Natural killer cell (primary cell): ENCODE data around the gene TANGO2. TPM values are rescaled to one million over a fixed set of nuclear protein-coding genes. Genes with fewer than 3 reads are reported as not detected.

Experiments used
- ATAC-seq, 3 donors: fragments of 150-1000 bp in 2 of 3; fragments of 200-7000 bp in 1 of 3; cut with Tn5 transposase; 1 replicate in 1 of 3; 2 replicates in 2 of 3; pipeline ENCODE4 v1.10.0; 2021; ENCODE audit warnings: mild to moderate bottlenecking in 2 of 3, moderate library complexity in 2 of 3
- DNase-seq, 2 donors: peaks; one replicate each; pipeline versions ENCODE4 v3.0.0 to v3.0.0-alpha.2; 2013 to 2021; ENCODE audit warnings: mixed read lengths in 1 of 2
- H3K27ac ChIP-seq: one replicate; pipeline ENCODE4 v1.5.1; 2013; ENCODE audit warnings: mild to moderate bottlenecking, low read length
- H3K27me3 ChIP-seq: one replicate; pipeline ENCODE4 v1.6.1; 2013; ENCODE audit warnings: low read length; ENCODE audit not compliant: control insufficient read depth, insufficient read depth
- H3K36me3 ChIP-seq: one replicate; pipeline ENCODE4 v1.6.1; 2013; ENCODE audit warnings: low read length; ENCODE audit not compliant: control insufficient read depth, insufficient read depth
- H3K4me1 ChIP-seq: one replicate; pipeline ENCODE4 v1.6.1; 2013; ENCODE audit warnings: low read length; ENCODE audit not compliant: control insufficient read depth, insufficient read depth
- H3K4me3 ChIP-seq: one replicate; pipeline ENCODE4 v1.5.1; 2013; ENCODE audit warnings: low read length
- H3K9me3 ChIP-seq: one replicate; pipeline ENCODE4 v1.6.1; 2013; ENCODE audit warnings: low read length; ENCODE audit not compliant: control insufficient read depth, insufficient read depth
- H3K27ac Mint-ChIP-seq, 2 donors: one replicate each; pipeline ENCODE4 v1.8.0; 2022; ENCODE audit warnings: mild to moderate bottlenecking in 2 of 2, mixed read lengths in 2 of 2, moderate library complexity in 1 of 2
- H3K27me3 Mint-ChIP-seq, 2 donors: one replicate each; pipeline ENCODE4 v1.8.0; 2022; ENCODE audit warnings: low read depth in 2 of 2, mixed read lengths in 2 of 2
- H3K36me3 Mint-ChIP-seq: one replicate; pipeline ENCODE4 v1.8.0; 2022; ENCODE audit warnings: mixed read lengths
- H3K4me1 Mint-ChIP-seq, 2 donors: one replicate each; pipeline ENCODE4 v1.8.0; 2022; ENCODE audit warnings: mixed read lengths in 2 of 2
- H3K4me3 Mint-ChIP-seq: one replicate; pipeline ENCODE4 v1.8.0; 2022; ENCODE audit warnings: mild to moderate bottlenecking, moderate library complexity, mixed read lengths
- H3K9me3 Mint-ChIP-seq, 2 donors: one replicate each; pipeline ENCODE4 v1.8.0; 2022; ENCODE audit warnings: mixed read lengths in 2 of 2
- WGBS: methylation state at CpG from one replicate; pipeline ENCODE4 v1.1.7; 2013; ENCODE audit warnings: missing lambda C conversion rate; ENCODE audit not compliant: insufficient coverage; 5-methylcytosine and 5-hydroxymethylcytosine counted together
- intact Hi-C: fragments of 100-400 bp; cut with micrococcal nuclease; formaldehyde crosslinking; loops from one replicate; pipeline ENCODE4 v1.14.2; 2022
- total RNA-seq, 4 donors: library from RNA; stranded (reverse); fragments of 120-200 nt in 1 of 4; gene quantifications; one replicate each; pipeline versions ENCODE4 v1.2.3 to v1.2.4, GENCODE V29; 2013 to 2022
- TF ChIP-seq, protein P1 (sequence below): fragments of 200-600 bp; IDR thresholded peaks from one replicate; pipeline ENCODE4 v1.8.0; 2022; ENCODE audit warnings: antibody characterized with exemption

Gene TANGO2
- total RNA-seq, 3 donors from 2014 or later (not counting 1 experiment from before 2014, with no cell fraction given) = 33.3 to 53.0 (median 46.2) TPM

DNA sequence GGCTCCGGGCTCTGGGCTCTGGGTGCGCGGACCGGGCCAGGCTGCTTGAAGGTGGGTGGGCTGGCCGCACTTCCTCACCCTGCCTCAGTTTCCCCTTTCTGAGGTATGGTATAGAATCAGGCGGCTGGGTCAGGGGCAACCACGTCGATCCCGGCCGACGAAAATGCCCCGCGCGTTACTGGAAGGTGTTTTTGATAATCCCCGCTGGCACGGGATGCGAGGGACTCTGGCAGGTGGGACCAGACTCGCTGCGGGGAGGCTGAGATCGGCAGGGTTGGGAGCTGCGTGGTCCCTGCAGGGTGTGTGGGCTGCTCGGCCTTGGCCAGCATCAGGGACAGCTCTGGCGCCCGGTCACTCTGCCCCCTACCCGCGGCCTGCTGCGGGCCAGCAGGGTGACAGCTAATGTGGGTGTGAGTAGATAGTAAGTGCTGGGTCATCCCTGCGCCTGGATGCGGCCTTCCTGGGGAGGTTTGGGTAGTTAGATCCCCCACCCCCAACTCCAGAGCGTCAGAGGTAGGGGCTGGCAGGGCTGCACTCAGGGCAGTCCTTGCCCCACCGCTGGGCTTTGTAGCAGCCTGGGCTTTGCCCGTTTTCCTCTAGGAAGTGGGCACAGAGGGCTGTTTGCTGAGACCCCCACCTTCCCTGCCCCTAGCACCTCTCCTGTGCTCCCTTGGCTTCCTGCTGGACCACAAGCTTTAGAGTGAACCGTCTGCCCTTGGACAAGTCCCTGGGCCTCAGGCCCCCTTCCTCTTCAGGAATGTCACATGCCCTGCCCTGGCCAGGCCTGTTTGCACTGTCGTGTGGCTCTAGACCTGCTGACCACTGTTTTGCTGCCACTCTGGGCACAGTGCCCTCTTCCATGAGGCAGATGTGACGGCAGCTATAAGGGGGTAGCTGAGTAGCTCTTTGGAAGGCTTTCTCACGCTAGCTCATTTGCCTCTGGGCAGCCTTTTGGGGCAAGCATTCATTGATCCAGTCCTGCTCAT is 579 bp downstream of the TANGO2 start:
- DNase-seq = no peak
- Mint-ChIP-seq H3K36me3 (no peaks in the 10 kb centered on the region), H3K27me3 (no peaks in the 10 kb centered on the region), H3K4me3 (peak overlapping the region; percentile 94), H3K27ac (peak overlapping the region; percentile 84 to 87), H3K9me3 (no peaks in the 10 kb centered on the region), H3K4me1 (peaks cover 27 to 57% of the 10 kb centered on the region in 2 donors)
- WGBS = 4% methylated on average over 36 of the region's 36 CpGs
- H3K9me3 ChIP-seq = no peaks in the 10 kb centered on the region
- peak in 1 of 3 donors; percentile 9 for ATAC-seq
- H3K4me3 ChIP-seq = peak overlapping the region; percentile 98
- intact Hi-C loops = loop anchor here (2.0 kb wide), 2 partner anchors 51 to 59 kb away; partner anchors contain the start of gene DGCR8
- TF ChIP-seq, protein P1, sequence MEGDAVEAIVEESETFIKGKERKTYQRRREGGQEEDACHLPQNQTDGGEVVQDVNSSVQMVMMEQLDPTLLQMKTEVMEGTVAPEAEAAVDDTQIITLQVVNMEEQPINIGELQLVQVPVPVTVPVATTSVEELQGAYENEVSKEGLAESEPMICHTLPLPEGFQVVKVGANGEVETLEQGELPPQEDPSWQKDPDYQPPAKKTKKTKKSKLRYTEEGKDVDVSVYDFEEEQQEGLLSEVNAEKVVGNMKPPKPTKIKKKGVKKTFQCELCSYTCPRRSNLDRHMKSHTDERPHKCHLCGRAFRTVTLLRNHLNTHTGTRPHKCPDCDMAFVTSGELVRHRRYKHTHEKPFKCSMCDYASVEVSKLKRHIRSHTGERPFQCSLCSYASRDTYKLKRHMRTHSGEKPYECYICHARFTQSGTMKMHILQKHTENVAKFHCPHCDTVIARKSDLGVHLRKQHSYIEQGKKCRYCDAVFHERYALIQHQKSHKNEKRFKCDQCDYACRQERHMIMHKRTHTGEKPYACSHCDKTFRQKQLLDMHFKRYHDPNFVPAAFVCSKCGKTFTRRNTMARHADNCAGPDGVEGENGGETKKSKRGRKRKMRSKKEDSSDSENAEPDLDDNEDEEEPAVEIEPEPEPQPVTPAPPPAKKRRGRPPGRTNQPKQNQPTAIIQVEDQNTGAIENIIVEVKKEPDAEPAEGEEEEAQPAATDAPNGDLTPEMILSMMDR = no peak
- peaks cover 40% of the 10 kb centered on the region for H3K4me1 ChIP-seq
- no peaks in the 10 kb centered on the region for H3K27me3 ChIP-seq
- peak overlapping the region; percentile 71 for H3K27ac ChIP-seq
- H3K36me3 ChIP-seq = peaks cover 2% of the 10 kb centered on the region

DNA sequence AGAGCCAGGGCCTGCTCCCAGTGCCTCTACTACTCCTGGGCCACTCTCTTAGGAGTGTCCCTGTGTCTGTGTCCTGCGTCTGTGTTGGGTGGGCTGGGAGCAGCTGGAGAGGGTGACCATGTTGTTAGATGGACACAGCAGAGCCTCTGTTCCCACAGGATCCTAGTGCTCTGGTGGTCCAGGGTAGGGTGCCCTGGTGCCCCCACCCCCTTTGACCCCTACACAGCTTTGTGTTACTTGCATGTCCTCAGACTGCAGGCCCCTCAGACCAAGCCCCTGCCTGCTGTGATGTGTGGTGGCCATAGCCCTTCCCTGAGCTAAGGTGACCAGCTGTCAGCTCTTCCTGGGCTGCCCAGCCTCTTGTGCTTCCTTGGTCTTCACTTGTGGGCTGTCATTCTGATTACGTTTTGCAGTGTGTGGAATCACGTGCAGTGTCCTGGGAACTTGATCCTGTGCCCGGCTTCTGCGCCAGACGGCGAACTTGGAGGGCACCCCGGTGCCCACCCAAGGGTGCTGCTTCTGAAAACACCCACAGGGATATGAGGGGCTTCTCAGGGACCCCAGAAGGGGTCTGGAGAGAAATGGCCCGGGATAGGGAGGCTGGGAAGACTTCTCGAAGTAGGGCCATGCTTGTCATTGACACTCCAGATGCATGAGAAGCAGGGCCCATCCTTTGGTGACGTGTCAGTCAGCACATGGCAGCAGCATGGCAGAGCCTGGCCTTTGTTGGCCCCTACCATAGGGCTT is 1.5 kb downstream of the TANGO2 start:
- peak overlapping the region; percentile 94 for H3K4me3 Mint-ChIP-seq
- Histone ChIP-seq H3K4me1 (peaks cover 35% of the 10 kb centered on the region), H3K36me3 (peaks cover 2% of the 10 kb centered on the region), H3K4me3 (no peak overlapping the region), H3K27ac (no peak overlapping the region), H3K9me3 (no peaks in the 10 kb centered on the region), H3K27me3 (no peaks in the 10 kb centered on the region)
- no peaks in the 10 kb centered on the region for H3K9me3 Mint-ChIP-seq
- TF ChIP-seq, protein P1 = no peak
- no peaks in the 10 kb centered on the region for H3K27me3 Mint-ChIP-seq
- WGBS = 90% methylated on average over 11 of the region's 11 CpGs
- DNase-seq = no peak
- H3K36me3 Mint-ChIP-seq = no peaks in the 10 kb centered on the region
- H3K4me1 Mint-ChIP-seq = peaks cover 35 to 60% of the 10 kb centered on the region in 2 donors
- intact Hi-C loops = no loop called here
- peak overlapping the region; percentile 84 to 87 for H3K27ac Mint-ChIP-seq
- ATAC-seq = no peak

DNA sequence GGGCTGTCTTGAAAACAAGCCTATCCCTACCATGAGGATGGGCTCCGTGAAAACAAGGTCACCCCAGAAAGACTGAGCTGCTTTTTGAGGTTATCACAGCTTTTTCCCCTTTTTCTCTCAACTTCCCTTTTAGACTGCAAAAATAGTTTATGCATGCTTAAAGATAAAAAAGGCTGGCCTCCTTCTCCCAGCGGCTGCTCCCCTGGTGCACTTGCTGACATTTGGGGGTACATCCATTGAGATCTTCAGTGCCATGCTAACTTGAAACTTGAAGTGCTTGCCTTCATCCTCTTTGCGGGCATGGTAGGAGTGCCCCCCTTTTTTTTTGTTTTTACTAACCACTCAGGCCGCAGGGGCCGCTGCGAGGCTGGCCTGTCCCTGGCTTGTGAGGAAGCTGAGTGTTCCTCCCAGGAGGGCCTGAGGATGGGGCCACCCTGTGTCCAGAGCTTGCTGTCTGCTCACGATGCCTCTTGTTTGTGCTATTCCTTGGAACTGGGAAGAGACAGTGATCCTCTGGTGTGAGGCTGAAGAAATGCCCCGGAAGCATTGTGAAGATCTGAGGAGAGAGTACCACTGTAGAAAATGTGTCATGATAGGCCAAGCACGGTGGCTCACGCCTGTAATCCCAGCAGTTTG is 2.2 kb downstream of the TANGO2 start:
- H3K36me3 ChIP-seq = peaks cover 2% of the 10 kb centered on the region
- TF ChIP-seq, protein P1 = no peak
- Mint-ChIP-seq H3K4me1 (peaks cover 35 to 59% of the 10 kb centered on the region in 2 donors), H3K27me3 (no peaks in the 10 kb centered on the region), H3K36me3 (no peaks in the 10 kb centered on the region), H3K9me3 (no peaks in the 10 kb centered on the region), H3K27ac (peak overlapping the region; percentile 72 to 87), H3K4me3 (peak overlapping the region; percentile 55)
- DNase-seq (no peak), ATAC-seq (no peak)
- intact Hi-C loops = no loop called here
- H3K27me3 ChIP-seq = no peaks in the 10 kb centered on the region
- H3K27ac ChIP-seq = no peak overlapping the region
- 45% methylated on average over 10 of the region's 10 CpGs for WGBS
- H3K4me1 ChIP-seq = peaks cover 30% of the 10 kb centered on the region
- no peak overlapping the region for H3K4me3 ChIP-seq
- no peaks in the 10 kb centered on the region for H3K9me3 ChIP-seq
